GM18508 (cell line): ENCODE measurements around the gene ANKZF1.

Source experiments
- ATAC-seq: cut with Tn5 transposase; IDR thresholded peaks from one replicate; pipeline ENCODE4 v1.9.1; 2021; ENCODE audit warnings: moderate number of reproducible peaks; ENCODE audit not compliant: insufficient read depth, unreplicated experiment

Gene ANKZF1

GRCh38 chr2:219225350-219225749, 4.3 kb upstream of the ANKZF1 start:
- no peak for ATAC-seq

GRCh38 chr2:219228041-219228910, 1.3 kb upstream of the ANKZF1 start:
- no peak for ATAC-seq

GRCh38 chr2:219228911-219229304, 698 bp upstream of the ANKZF1 start:
- no peak for ATAC-seq

GRCh38 chr2:219230059-219230540, 494 bp downstream of the ANKZF1 start:
- no peak for ATAC-seq

GRCh38 chr2:219234331-219234730, 4.7 kb downstream of the ANKZF1 start:
- no peak for ATAC-seq

- no peak for ATAC-seq
Measured at GRCh38 chr2:219243291-219243761, 13.7 kb downstream of the ANKZF1 start.

- ATAC-seq: no peak
Measured at GRCh38 chr2:219244789-219245147, 15.2 kb downstream of the ANKZF1 start.

GRCh38 chr2:219245148-219245898, 15.7 kb downstream of the ANKZF1 start, which contains the start of the genes GLB1L and STK16:
Gene GLB1L, minus strand, starts transcription at chr2:219245444. Its CDS starts 1,871 bp downstream, at chr2:219243573.
Gene STK16, plus strand, starts transcription at chr2:219245479. Its CDS starts 521 bp downstream, at chr2:219246000.
- ATAC-seq: peak; percentile 41

GRCh38 chr2:219245899-219246230, 16.3 kb downstream of the ANKZF1 start:
- ATAC-seq: no peak

- ATAC-seq: no peak
Measured at GRCh38 chr2:219246559-219246958, 17.0 kb downstream of the ANKZF1 start.

- ATAC-seq: no peak
Measured at GRCh38 chr2:219247678-219248642, 18.4 kb downstream of the ANKZF1 start.

- no peak for ATAC-seq
Measured at GRCh38 chr2:219248845-219249202, 19.2 kb downstream of the ANKZF1 start.

GRCh38 chr2:219249203-219249980, 19.8 kb downstream of the ANKZF1 start:
- ATAC-seq: peak; percentile 40

GRCh38 chr2:219250049-219250781, 20.6 kb downstream of the ANKZF1 start:
- no peak for ATAC-seq

- no peak for ATAC-seq
Measured at GRCh38 chr2:219251656-219252055, 22.1 kb downstream of the ANKZF1 start.

- ATAC-seq: no peak
Measured at GRCh38 chr2:219252084-219252483, 22.5 kb downstream of the ANKZF1 start.

GRCh38 chr2:219252570-219252899, 22.9 kb downstream of the ANKZF1 start:
- ATAC-seq: no peak

- no peak for ATAC-seq
Measured at GRCh38 chr2:219252900-219253752, 23.5 kb downstream of the ANKZF1 start, which contains the start of gene TUBA4B. Gene TUBA4B, plus strand, starts transcription at chr2:219253243. Its CDS starts 165 bp downstream, at chr2:219253408.
